HG02970 (cell line): Measurements from ENCODE around the gene TBC1D32.
"Not testable (repeated sequence)": the region's sequence is repeated elsewhere in the genome, so short reads cannot be mapped to it uniquely, and the experiment has no call there.

Experiments
- ATAC-seq: cut with Tn5 transposase; IDR thresholded peaks from one replicate; pipeline ENCODE4 v1.9.1; 2021; ENCODE audit warnings: mild to moderate bottlenecking, moderate library complexity, moderate number of reproducible peaks; ENCODE audit not compliant: unreplicated experiment, low FRiP score

The TBC1D32 gene

DNA sequence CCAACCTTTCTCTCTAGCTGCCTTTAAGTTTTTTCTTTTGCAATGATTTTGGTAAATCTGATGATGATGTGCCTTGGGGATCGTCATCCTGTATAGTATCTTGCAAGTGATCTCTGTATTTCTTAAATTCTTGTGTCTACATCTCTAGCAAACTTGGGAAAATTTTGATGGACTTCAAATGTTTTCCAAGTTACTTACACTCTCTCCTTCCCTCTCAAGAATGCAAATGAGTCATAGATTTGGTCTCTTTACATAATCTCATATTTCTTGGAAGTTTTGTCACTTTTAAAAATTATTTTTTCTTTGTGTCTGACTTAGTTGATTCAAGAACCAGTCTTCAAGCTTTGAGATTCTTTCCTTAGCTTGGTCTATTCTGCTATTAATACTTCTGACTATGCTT, 176.4 kb downstream of the TBC1D32 start:
- no peak for ATAC-seq

GRCh38 chr6:121143476-121143875, 190.8 kb downstream of the TBC1D32 start:
- no peak for ATAC-seq

- ATAC-seq: no peak
These were observed 192.2 kb downstream of the TBC1D32 start for GRCh38 chr6:121142093-121142492.

DNA sequence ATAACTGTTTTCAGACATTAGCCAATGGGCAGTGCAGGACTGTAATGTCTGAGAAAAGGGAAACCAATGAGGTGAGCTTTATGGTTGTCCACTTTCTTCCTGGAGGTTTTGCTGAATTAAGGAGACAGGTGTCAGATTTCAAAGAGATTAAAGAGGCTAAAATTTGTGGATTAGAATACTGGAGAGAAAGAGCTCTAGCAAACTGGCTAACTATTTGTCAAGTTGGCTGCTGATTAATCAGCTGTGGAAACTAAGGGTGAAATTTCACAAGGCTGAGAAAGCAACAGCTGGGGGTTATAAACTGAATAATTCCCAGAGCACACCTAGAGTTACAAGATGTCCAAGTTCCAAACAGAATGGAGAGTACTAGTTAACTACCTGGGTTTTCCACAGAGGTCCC, 198.9 kb downstream of the TBC1D32 start:
- no peak for ATAC-seq

DNA sequence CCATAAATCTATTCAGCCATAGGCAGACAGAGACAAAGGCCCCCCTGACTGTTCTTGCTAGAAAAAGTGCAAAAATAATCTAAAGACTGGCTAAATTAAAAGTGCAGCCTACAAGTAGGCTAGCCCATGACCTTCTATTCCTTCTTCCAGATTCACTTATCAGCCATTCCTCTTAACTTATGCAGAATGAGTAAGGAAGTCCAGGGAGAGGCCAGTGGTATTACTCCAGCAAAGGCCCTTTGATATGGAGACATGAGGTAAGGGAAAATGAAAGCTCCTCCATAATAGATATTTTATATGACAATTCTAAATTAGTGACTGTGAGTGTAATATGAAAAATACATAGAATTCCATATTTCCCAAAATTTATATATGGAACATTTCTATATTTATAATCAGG, 199.4 kb downstream of the TBC1D32 start:
- no peak for ATAC-seq

DNA sequence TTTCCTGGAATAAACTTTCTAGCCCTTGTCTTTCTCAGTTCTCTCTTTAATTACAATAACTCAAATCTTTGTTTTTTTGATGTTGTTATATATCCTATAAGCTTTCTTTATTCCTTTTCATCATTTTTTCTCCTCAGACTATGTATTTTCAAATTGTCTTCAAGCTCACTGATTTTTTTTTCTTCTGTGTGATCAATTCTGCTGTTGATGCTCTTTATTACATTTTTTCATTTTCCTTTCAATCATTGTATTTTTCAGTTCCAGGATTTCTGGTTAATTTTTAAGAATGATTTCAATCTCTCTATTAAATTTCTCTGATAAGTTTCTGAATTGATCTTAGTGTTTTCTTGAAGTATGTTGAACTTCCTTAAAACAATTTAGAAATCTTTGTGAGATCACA, 209.7 kb downstream of the TBC1D32 start:
- no peak for ATAC-seq

DNA sequence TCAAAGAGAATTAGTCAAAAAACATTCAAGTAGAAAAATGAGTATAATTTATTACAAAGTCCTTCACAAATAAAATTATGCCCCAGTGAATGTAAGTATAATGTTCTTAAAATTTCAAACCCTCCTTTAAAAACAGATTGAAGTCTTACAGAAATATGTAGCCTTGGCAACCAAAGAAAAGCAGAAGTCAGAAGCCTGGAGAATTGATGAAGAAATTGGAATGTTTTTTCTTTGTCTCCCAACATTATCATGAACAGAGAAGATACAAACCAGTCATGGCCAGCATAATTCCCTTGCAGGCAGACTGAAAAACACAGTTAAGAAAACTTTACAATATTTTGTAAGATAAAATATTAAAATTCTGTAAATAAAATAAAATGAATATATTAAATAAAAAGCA, 221.9 kb downstream of the TBC1D32 start:
- no peak for ATAC-seq

DNA sequence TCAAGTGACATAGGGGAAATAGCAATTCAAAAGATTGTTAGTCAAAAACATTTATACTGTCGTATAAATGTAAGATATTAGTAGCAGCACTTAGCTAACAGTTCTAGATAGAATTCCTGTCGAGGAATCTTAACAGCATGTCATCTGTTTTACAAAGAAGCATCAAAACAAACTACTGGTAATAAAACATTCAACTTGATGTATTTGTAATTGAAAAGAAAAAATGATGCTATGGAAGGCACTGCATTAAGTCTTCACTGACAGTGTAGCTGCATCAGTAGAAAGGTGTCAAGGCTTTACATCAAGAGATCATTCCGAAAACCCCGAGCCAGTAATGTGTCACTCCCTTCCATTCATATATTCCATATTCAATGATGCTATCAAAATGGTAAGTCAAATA, 223.5 kb downstream of the TBC1D32 start:
- no peak for ATAC-seq

DNA sequence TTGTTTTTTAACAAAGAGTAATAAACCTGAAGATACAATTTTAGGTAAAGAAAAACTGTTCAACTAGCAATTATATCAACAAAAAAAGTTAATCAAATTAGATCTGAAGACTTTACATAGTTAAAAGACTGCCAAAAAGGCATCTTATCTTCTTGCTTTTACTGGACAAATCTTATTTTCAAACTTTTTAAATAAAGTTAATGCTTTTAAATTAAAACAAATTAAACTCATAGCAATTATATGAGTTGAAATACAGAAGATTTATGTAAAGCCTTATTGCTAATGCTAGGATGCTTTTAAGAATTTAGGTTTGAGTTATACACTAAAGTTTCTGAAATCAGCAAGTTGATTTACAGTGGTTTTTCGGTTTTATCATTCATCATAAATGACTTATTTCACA, 227.3 kb downstream of the TBC1D32 start:
- ATAC-seq: no peak

- no peak for ATAC-seq
These were observed 228.8 kb downstream of the TBC1D32 start for GRCh38 chr6:121105461-121105860.

GRCh38 chr6:121093928-121094327, 240.4 kb downstream of the TBC1D32 start:
- no peak for ATAC-seq

GRCh38 chr6:121090492-121090891, 243.8 kb downstream of the TBC1D32 start:
- no peak for ATAC-seq

DNA sequence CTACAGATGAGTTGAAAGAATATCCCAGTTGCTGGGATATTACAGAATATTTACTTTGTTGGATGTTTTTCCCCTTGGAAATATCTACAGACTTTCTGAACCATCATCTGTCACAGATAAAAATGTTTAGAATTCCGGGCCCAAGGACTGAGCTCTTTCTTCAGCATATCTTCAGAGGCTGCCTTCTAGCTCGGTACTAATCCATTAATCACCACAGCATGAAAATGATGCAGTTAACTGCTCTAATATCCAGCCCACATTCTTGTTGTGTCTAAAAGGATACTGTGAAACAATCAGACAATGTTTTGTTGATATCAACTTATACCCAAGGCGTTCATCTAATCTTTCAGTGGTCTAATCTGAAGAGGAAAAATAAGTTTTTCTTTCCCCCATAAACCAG, 247.4 kb downstream of the TBC1D32 start:
- no peak for ATAC-seq

DNA sequence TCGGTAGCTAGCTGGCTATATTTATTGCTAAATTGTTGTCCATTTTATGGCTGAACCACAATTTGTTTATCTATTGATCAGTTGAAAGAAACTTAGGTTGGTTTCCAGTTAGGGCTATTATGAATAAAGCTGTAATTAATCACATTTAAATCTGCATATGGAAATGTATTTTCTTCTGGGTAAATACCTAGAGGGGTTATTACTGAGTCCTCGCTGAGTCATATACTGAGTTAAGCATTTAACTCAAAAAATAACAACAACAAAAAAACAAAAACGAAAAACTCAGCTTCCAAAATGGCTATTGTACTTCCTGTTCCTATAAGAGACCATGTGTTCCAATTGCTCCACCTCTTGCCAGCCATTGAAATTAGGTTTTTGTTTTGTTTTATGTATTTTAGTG, 258.2 kb downstream of the TBC1D32 start:
- no peak for ATAC-seq

- not testable (repeated sequence) for ATAC-seq
These were observed 265.5 kb downstream of the TBC1D32 start for GRCh38 chr6:121068749-121069148.

DNA sequence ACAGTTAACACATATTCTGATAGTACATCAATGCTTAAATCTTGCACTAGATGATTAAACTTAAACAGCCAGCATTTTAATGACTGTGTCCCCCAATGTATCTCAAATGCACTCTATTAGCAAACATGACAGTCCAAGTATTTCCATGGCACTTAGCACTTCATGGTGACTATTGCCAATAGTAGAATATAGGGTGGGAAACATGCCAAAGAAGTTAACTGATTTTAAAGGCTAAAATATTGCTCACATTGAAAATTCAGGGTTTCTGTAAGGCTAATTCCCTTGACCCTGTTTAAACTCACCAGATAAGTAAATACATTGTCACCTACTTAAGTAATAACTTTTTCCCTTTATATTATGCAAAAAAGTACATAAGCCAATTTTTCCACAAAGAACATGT, 266.9 kb downstream of the TBC1D32 start:
- ATAC-seq: no peak

DNA sequence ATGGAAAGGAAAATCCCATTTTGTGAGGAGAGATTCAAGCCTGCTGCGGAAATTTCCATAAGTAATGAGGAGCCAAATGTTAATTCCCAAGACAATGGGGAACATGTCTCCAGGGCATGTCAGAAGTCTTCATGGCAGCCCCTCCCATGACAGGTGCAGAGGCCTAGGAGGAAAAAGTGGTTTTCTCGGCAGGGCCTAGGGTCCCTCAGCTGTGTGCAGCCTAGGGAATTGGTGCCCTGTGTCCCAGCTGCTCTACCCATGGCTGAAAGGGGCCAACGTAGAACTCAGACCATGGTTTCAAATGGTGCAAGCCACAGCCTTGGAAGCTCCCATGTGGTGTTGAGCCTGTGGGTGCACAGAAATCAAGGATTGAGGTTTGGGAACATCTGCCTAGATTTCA, 269.9 kb downstream of the TBC1D32 start:
- ATAC-seq: no peak

GRCh38 chr6:121055572-121056163, 278.6 kb downstream of the TBC1D32 start:
- ATAC-seq: peak; percentile 71

DNA sequence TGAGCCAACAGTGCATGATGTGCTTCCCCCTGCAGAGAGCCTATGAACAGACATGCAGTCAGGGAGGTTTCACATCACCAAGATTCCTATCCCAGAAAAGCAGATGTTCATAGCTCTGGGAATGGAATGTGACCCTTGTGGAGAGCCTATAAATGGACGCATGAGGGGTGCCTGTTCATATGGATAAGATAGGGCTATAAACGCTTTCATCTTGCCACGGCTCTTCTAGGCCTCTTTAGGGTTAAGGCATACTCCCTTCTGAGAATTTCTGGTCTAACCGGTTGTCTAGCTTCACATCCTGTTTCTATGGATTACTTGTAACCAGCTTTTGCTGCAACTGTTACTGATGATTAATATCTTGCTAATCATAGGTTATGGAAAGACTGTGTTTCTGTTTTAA, 285.7 kb downstream of the TBC1D32 start:
- ATAC-seq: not testable (repeated sequence)

GRCh38 chr6:121044905-121045304, 289.4 kb downstream of the TBC1D32 start:
- not testable (repeated sequence) for ATAC-seq

DNA sequence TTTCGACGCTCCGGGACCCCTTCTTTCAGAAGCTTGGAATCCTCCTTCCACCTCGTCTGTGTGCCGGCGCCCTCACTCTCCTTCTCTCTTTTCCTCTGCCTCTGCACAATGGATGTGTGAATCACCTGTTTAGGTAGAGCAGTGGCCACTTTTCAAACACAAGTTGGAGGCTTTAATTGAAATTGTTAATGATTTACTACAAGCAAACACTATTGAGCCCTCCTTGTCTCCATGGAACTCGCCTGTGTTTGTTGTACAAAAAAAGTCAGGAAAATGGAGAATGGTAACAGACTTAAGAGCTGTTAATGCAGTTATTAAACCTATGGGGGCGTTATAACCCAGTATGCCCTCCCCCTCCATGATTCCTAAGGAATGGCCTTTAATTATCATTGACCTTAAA, 290.6 kb downstream of the TBC1D32 start:
- ATAC-seq: not testable (repeated sequence)

DNA sequence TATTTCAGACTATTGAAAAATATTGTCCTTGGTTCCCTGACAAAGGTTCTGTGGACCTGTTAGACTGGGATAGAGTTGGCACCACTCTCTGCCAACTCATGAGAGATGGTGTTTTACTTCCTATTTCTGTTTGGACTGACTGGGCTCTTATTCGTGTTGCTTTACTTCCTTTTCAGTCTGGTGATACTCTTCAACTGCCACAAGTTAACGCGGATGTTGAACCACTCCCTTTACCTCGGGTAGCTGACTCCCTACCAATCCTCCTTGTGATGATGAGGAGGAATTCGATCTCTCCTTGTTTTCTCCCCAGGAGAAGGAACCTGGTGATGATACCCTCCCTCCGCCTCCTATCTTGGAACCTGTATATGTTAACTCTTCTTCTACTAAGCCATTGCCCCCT, 291.1 kb downstream of the TBC1D32 start:
- ATAC-seq: not testable (repeated sequence)

DNA sequence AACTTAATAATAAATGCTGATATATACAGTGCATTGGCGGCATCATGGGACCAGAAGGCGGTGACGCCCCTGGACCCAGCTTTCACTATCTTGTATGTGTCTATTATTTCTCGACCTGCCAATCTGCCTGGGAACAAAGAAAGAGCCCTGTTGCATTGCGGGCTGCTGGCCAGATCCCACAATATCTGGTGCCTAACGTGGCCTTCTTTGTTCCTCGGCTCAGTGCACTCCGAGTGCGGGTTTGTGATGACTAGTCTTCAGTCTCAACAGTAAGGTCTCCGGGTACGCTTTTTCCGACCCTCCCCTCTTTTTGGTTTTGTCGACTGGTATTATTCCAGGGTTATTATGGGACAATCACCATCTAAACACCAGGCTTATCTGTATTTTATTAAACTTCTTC, 291.5 kb downstream of the TBC1D32 start:
- no peak for ATAC-seq
